Measurements from ENCODE around the gene MARCHF3.

GRCh38 chr5:127013407-127013806 is 17.0 kb downstream of the MARCHF3 start:
- TF ChIP-seq, protein P1, sequence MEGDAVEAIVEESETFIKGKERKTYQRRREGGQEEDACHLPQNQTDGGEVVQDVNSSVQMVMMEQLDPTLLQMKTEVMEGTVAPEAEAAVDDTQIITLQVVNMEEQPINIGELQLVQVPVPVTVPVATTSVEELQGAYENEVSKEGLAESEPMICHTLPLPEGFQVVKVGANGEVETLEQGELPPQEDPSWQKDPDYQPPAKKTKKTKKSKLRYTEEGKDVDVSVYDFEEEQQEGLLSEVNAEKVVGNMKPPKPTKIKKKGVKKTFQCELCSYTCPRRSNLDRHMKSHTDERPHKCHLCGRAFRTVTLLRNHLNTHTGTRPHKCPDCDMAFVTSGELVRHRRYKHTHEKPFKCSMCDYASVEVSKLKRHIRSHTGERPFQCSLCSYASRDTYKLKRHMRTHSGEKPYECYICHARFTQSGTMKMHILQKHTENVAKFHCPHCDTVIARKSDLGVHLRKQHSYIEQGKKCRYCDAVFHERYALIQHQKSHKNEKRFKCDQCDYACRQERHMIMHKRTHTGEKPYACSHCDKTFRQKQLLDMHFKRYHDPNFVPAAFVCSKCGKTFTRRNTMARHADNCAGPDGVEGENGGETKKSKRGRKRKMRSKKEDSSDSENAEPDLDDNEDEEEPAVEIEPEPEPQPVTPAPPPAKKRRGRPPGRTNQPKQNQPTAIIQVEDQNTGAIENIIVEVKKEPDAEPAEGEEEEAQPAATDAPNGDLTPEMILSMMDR (conservative IDR thresholded peaks at IDR 0.05) = no peak
- no peak for TF ChIP-seq ZFX (IDR thresholded peaks at IDR 0.05)

Measured in C4-2B (cell line).